ENCODE results near the gene CYP39A1. TPM values are rescaled to one million over a fixed set of nuclear protein-coding genes. Genes with fewer than 3 reads are reported as not detected.

The CYP39A1 gene
- total and polyA plus RNA-seq, 10 of the 15 experiments (the other 5 are each of a cell fraction or from before 2014, with no cell fraction given), result not detected

DNA sequence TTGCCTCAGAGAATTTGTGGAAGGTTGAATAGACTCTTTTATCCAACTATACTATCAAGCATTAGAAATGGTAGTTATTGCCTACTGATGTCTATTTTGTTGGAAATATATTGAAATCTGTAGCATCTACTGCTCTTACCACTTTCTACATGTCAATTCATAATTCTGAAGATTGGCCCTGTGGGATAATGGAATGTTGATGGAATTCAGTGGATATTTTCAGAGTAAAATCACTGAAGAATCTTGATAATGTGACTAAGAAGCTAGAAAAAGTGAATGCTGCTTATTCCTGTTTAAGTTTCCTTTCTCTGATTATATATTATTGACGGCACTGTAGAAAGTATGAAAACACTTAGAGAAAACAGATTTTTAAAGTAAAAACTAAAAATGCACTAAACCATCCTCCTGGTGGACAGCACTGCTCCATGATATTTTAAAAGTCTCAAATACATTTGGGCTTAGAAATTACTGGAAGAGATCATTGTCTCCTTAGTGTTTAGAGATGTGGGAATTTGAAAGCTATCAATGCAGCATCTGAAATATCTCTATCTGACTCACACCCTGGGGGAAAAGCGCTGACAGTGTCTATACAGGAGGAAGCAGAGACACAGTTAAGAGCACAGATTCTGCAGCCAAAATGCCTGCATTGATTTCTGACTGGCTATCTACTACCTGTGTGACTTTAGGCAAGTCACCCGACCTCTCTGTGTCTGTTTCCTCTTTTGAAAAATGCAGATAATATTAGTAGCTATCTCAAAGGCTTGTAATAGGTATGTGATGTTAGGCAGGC, 123.5 kb downstream of the CYP39A1 start (continued):
- TF ChIP-seq, protein P1, sequence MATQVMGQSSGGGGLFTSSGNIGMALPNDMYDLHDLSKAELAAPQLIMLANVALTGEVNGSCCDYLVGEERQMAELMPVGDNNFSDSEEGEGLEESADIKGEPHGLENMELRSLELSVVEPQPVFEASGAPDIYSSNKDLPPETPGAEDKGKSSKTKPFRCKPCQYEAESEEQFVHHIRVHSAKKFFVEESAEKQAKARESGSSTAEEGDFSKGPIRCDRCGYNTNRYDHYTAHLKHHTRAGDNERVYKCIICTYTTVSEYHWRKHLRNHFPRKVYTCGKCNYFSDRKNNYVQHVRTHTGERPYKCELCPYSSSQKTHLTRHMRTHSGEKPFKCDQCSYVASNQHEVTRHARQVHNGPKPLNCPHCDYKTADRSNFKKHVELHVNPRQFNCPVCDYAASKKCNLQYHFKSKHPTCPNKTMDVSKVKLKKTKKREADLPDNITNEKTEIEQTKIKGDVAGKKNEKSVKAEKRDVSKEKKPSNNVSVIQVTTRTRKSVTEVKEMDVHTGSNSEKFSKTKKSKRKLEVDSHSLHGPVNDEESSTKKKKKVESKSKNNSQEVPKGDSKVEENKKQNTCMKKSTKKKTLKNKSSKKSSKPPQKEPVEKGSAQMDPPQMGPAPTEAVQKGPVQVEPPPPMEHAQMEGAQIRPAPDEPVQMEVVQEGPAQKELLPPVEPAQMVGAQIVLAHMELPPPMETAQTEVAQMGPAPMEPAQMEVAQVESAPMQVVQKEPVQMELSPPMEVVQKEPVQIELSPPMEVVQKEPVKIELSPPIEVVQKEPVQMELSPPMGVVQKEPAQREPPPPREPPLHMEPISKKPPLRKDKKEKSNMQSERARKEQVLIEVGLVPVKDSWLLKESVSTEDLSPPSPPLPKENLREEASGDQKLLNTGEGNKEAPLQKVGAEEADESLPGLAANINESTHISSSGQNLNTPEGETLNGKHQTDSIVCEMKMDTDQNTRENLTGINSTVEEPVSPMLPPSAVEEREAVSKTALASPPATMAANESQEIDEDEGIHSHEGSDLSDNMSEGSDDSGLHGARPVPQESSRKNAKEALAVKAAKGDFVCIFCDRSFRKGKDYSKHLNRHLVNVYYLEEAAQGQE (IDR thresholded peaks at IDR 0.05; ENCODE audit: low read depth, low read length), result no peak
- TF ChIP-seq EED (IDR thresholded peaks at IDR 0.05; ENCODE audit: low read depth) (no peak), TCF3 (IDR thresholded peaks at IDR 0.05; ENCODE audit: borderline replicate concordance, insufficient read depth, low read depth, low read length) (no peak)

DNA sequence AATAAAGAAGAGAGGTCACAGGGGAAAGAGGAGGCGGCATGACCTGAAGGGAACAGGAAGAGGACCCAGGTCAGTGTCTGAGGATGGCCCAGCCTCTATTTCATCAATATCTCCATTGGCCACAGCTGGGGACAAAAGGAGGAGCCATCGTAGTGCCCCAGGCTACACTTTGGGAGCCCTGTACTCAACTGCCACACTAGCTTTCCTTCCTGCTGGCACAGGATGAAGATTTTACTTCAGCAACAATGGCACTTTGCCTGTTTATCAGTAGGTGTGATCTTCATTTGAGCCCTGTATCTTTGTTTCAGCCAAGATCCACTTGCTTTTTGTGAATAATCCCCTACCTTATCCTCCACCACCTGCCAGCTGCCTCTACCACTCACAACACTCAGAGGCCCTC, 126.0 kb downstream of the CYP39A1 start:
- intact Hi-C loops (cut with micrococcal nuclease; ENCODE audit: unreplicated experiment), result no loop called here
- SMC1A ChIA-PET (ENCODE audit: uncharacterized antibody, unreplicated experiment), result no interaction called here
- H3K36me3 ChIP-seq (ENCODE audit: control insufficient read depth in 2 of 2, insufficient read depth in 2 of 2, low read length in 1 of 2), result no peaks in the 10 kb centered on the region
- no peak overlapping the region for H2AFZ ChIP-seq (ENCODE audit: control insufficient read depth, low read depth, low read length)
- H4K20me1 ChIP-seq (ENCODE audit: control insufficient read depth, insufficient read depth), result no peaks in the 10 kb centered on the region
- no peak overlapping the region for H3K4me3 ChIP-seq
- no peaks in the 10 kb centered on the region for H3K27me3 ChIP-seq (replicated peaks in 1 of 2; ENCODE audit: control insufficient read depth in 2 of 2, insufficient read depth in 2 of 2, low read length in 1 of 2)
- H3K27ac ChIP-seq (ENCODE audit: control insufficient read depth, insufficient read depth), result no peak overlapping the region
- DNase-seq (ENCODE audit: low read depth, low spot score) (no peak), FAIRE-seq (no peak), ATAC-seq (no peak)
- in situ Hi-C loops (cut with MboI), result no loop called here
- CTCF ChIA-PET, result no interaction called here
- H3K9me3 ChIP-seq (replicated peaks; ENCODE audit: control insufficient read depth, insufficient read depth, low read length), result no peaks in the 10 kb centered on the region
- RAD21 ChIA-PET (ENCODE audit: unreplicated experiment), result no interaction called here
- no peaks in the 10 kb centered on the region for H3K79me2 ChIP-seq (ENCODE audit: control insufficient read depth, insufficient read depth, low read length)
- no peak overlapping the region for H3K9ac ChIP-seq (ENCODE audit: control insufficient read depth, insufficient read depth, low read length)
- POLR2A ChIA-PET, result no interaction called here
- no TSS peak for BruUV-seq (replicated peaks)
- 6% methylated on average over 2 of the region's 2 CpGs for WGBS (ENCODE audit: insufficient coverage, insufficient replicate concordance, low lambda C conversion rate, missing lambda C conversion rate)
- no peaks in the 10 kb centered on the region for H3K4me1 ChIP-seq (ENCODE audit: control insufficient read depth, insufficient read depth, low read length)
- no peak overlapping the region for H3K4me2 ChIP-seq (ENCODE audit: control insufficient read depth, insufficient read depth)
- no peak for TF ChIP-seq NRF1 (conservative IDR thresholded peaks at IDR 0.05; ENCODE audit: low read depth, low read length)
- TF ChIP-seq FOXK2 (IDR thresholded peaks at IDR 0.05), result no peak
- TF ChIP-seq, protein P2, sequence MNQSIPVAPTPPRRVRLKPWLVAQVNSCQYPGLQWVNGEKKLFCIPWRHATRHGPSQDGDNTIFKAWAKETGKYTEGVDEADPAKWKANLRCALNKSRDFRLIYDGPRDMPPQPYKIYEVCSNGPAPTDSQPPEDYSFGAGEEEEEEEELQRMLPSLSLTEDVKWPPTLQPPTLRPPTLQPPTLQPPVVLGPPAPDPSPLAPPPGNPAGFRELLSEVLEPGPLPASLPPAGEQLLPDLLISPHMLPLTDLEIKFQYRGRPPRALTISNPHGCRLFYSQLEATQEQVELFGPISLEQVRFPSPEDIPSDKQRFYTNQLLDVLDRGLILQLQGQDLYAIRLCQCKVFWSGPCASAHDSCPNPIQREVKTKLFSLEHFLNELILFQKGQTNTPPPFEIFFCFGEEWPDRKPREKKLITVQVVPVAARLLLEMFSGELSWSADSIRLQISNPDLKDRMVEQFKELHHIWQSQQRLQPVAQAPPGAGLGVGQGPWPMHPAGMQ (IDR thresholded peaks at IDR 0.05; ENCODE audit: borderline replicate concordance), result no peak
- no peak for TF ChIP-seq POLR2AphosphoS2 (IDR thresholded peaks at IDR 0.05; ENCODE audit: low read depth, low read length)
- TF ChIP-seq, protein P3, sequence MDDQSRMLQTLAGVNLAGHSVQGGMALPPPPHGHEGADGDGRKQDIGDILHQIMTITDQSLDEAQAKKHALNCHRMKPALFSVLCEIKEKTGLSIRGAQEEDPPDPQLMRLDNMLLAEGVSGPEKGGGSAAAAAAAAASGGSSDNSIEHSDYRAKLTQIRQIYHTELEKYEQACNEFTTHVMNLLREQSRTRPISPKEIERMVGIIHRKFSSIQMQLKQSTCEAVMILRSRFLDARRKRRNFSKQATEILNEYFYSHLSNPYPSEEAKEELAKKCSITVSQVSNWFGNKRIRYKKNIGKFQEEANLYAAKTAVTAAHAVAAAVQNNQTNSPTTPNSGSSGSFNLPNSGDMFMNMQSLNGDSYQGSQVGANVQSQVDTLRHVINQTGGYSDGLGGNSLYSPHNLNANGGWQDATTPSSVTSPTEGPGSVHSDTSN (IDR thresholded peaks at IDR 0.05; ENCODE audit: insufficient replicate concordance, low read depth, low read length), result no peak
- TF ChIP-seq SMAD5 (IDR thresholded peaks at IDR 0.05; ENCODE audit: low read depth), result no peak
- no peak for TF ChIP-seq GABPA (IDR thresholded peaks at IDR 0.05; ENCODE audit: low read depth)
- TF ChIP-seq, protein P1 (IDR thresholded peaks at IDR 0.05; ENCODE audit: low read depth, low read length), result no peak
- no peak for TF ChIP-seq RELA (IDR thresholded peaks at IDR 0.05; ENCODE audit: borderline replicate concordance, partially characterized antibody)
- no peak for TF ChIP-seq RB1 (IDR thresholded peaks at IDR 0.05; ENCODE audit: borderline replicate concordance)

All from GM12878 (cell line).